Endothelial cell of umbilical vein (primary cell): ENCODE data around the gene CLDN5. TPM values are rescaled to one million over a fixed set of nuclear protein-coding genes. Genes with fewer than 3 reads are reported as not detected.

Experiments
- BruUV-seq: library from RNA; stranded (reverse); fragments of 400-500 nt; replicated peaks from 2 replicates; lab custom pipeline; 2021; lab: Mats Ljungman, UMichigan
- CTCF ChIA-PET: fragments of 300-600, 350-600 bp; sonication (Branson Sonifier 250); formaldehyde crosslinking; loops from one replicate; lab custom pipeline; 2021; ENCODE audit warnings: antibody characterized with exemption, inconsistent platforms; lab: Charles Lee
- POLR2A ChIA-PET: fragments of 300-600, 350-600 bp; sonication (Branson Sonifier 250); formaldehyde crosslinking; loops from one replicate; lab custom pipeline; 2021; ENCODE audit warnings: antibody characterized with exemption, inconsistent platforms; lab: Charles Lee
- DNase-seq: peaks from one replicate; pipeline ENCODE4 v3.0.0-alpha.2; 2011; ENCODE audit warnings: low read depth, low spot score
- FAIRE-seq: peaks from 2 replicates; lab custom pipeline; 2011; peaks lifted over from hg19 to GRCh38; lab: Jason Lieb, UNC
- H2AFZ ChIP-seq: 2 replicates; pipeline ENCODE4 v1.6.0; 2012; ENCODE audit warnings: low read depth, low read length, control low read depth, inconsistent platforms
- H3K27ac ChIP-seq: 2 replicates; pipeline ENCODE4 v1.5.1; 2011; ENCODE audit warnings: low read depth, mild to moderate bottlenecking, control low read depth, low read length, moderate library complexity; ENCODE audit not compliant: insufficient read depth
- H3K27me3 ChIP-seq, 2 experiments: 2 replicates each; pipeline versions ENCODE4 v1.6.0 to v1.6.1; 2011; ENCODE audit warnings: low read length in 2 of 2, mixed read lengths in 1 of 2; ENCODE audit not compliant: control insufficient read depth in 2 of 2, insufficient read depth in 2 of 2
- H3K36me3 ChIP-seq, 2 experiments: 2 replicates in 1 of 2; 3 replicates in 1 of 2; pipeline ENCODE4 v1.5.1; 2011; ENCODE audit warnings: low read length in 2 of 2, mild to moderate bottlenecking in 1 of 2, moderate library complexity in 1 of 2; ENCODE audit not compliant: control insufficient read depth in 2 of 2, insufficient read depth in 2 of 2; ENCODE audit errors: extremely low read depth in 1 of 2
- H3K4me1 ChIP-seq: 3 replicates; pipeline ENCODE4 v1.5.1; 2011; ENCODE audit warnings: mild to moderate bottlenecking, low read length; ENCODE audit not compliant: control insufficient read depth, insufficient read depth; ENCODE audit errors: extremely low read depth
- H3K4me2 ChIP-seq: 2 replicates; pipeline ENCODE4 v1.6.1; 2011; ENCODE audit warnings: low read length, control low read depth, mixed read lengths; ENCODE audit not compliant: insufficient read depth
- H3K4me3 ChIP-seq, 3 experiments: fragments of 200-600 bp in 1 of 3; sonication (generic), shearing (Covaris generic) in 1 of 3; replicated peaks in 1 of 3; 2 replicates each; pipeline ENCODE4 v1.5.1; 2011 to 2016; ENCODE audit warnings: control low read depth in 3 of 3, low read length in 3 of 3, mild to moderate bottlenecking in 2 of 3, inconsistent platforms in 1 of 3, low read depth in 1 of 3, moderate library complexity in 1 of 3; ENCODE audit not compliant: insufficient read depth in 1 of 3
- H3K79me2 ChIP-seq: 2 replicates; pipeline ENCODE4 v1.6.0; 2012; ENCODE audit warnings: low read length, inconsistent platforms; ENCODE audit not compliant: control insufficient read depth, insufficient read depth
- H3K9ac ChIP-seq: replicated peaks from 2 replicates; pipeline ENCODE3; 2011; ENCODE audit warnings: low read length, control low read depth; ENCODE audit not compliant: insufficient read depth; ENCODE audit errors: extremely low read depth
- H3K9me1 ChIP-seq: replicated peaks from 3 replicates; pipeline ENCODE4 v1.6.0; 2011; ENCODE audit warnings: mild to moderate bottlenecking, low read length; ENCODE audit not compliant: control insufficient read depth, insufficient read depth; ENCODE audit errors: extremely low read depth
- H3K9me3 ChIP-seq: replicated peaks from 2 replicates; pipeline ENCODE4 v1.5.1; 2012; ENCODE audit warnings: low read length, inconsistent platforms; ENCODE audit not compliant: control insufficient read depth, insufficient read depth
- H4K20me1 ChIP-seq: replicated peaks from 2 replicates; pipeline ENCODE3; 2011; ENCODE audit warnings: mild to moderate bottlenecking, low read length; ENCODE audit not compliant: control insufficient read depth, insufficient read depth; ENCODE audit errors: extremely low read depth
- CTCF ChIP-seq, 2 donors: IDR thresholded peaks; 1 replicate in 1 of 2; 2 replicates in 1 of 2; pipeline ENCODE4 v1.5.1; 2011; ENCODE audit warnings: low read length in 2 of 2, mild to moderate bottlenecking in 2 of 2, moderate library complexity in 2 of 2, control low read depth in 1 of 2, inconsistent platforms in 1 of 2, low read depth in 1 of 2; ENCODE audit not compliant: insufficient read depth in 1 of 2; ENCODE audit errors: extremely low read depth in 1 of 2
- EZH2 ChIP-seq: IDR thresholded peaks from 2 replicates; pipeline ENCODE4 v1.6.1; 2012; ENCODE audit warnings: borderline replicate concordance, low read depth, mild to moderate bottlenecking, moderate library complexity, low read length, inconsistent platforms; ENCODE audit not compliant: severe bottlenecking
- GATA2 ChIP-seq: IDR thresholded peaks from 2 replicates; pipeline ENCODE4 v1.7.0; 2011; ENCODE audit warnings: low read depth, mild to moderate bottlenecking, moderate library complexity, mixed read lengths, low read length; ENCODE audit not compliant: insufficient read length, insufficient read depth
- JUN ChIP-seq: IDR thresholded peaks from 2 replicates; pipeline ENCODE4 v1.6.1; 2011; ENCODE audit warnings: borderline replicate concordance, low read depth; ENCODE audit not compliant: insufficient read length, insufficient read depth
- MAX ChIP-seq: IDR thresholded peaks from 2 replicates; pipeline ENCODE4 v1.6.1; 2011; ENCODE audit not compliant: insufficient read depth, insufficient read length
- MYC ChIP-seq: IDR thresholded peaks from one replicate; pipeline ENCODE4 v1.6.1; 2011; ENCODE audit warnings: mild to moderate bottlenecking, low read depth, low read length
- POLR2AphosphoS5 ChIP-seq: IDR thresholded peaks from 2 replicates; pipeline ENCODE4 v1.6.1; 2012; ENCODE audit warnings: low read depth, mild to moderate bottlenecking, control low read depth, low read length, moderate library complexity; ENCODE audit not compliant: insufficient read depth
- dilution Hi-C: fragments of 300-500 bp; cut with MboI; formaldehyde crosslinking; loops from one replicate; pipeline ENCODE4 v1.15.0; 2019; ENCODE audit warnings: low sequenced_read_pairs; ENCODE audit not compliant: extremely low pct_ligation_motif_present
- intact Hi-C: fragments of 100-400 bp; cut with micrococcal nuclease; formaldehyde crosslinking; loops from one replicate; pipeline ENCODE4 v1.10.0; 2022
- polyA plus RNA-seq, 4 experiments: library from polyadenylated mRNA; depleted of rRNA in 3 of 4; stranded (reverse) in 3 of 4; unstranded in 1 of 4; fragments of >200 nt; gene quantifications; 2 replicates each; pipeline versions ENCODE4 v1.2.1 to v1.2.3, GENCODE V29; 2011 to 2012; ENCODE audit warnings: missing spikeins in 1 of 4
- total RNA-seq: library from RNA; stranded (reverse); gene quantifications from 2 replicates; pipeline ENCODE4 v1.2.3, GENCODE V29; 2021

The CLDN5 gene
- total and polyA plus RNA-seq, 2 donors (not counting 3 experiments of a cell fraction or from before 2014, with no cell fraction given): 198 to 252 TPM

DNA sequence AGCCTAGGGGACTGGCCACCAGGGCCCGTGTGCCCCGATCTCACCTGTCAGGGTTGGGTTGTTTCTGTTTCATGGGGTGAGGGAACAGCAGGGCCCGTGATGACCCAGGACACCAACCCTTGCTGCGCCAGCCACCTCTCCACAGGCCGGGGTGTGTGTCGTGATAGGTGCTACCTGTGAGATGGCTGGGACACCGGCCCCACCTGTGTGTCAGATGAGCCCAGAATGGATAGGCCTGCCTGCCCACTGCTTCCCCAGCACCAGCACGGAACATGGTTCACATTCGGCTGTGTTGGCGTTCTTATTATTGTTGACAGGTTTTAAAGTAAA, 7.1 kb downstream of the CLDN5 start:
- no TSS peak for BruUV-seq
- Histone ChIP-seq H3K9me1 (no peaks in the 10 kb centered on the region), H3K79me2 (peaks cover 8% of the 10 kb centered on the region), H3K36me3 (peaks cover 0 to 2% of the 10 kb centered on the region in 2 experiments), H3K27ac (no peak overlapping the region), H4K20me1 (no peaks in the 10 kb centered on the region), H3K9ac (no peak overlapping the region), H3K4me3 (no peak overlapping the region), H3K9me3 (no peaks in the 10 kb centered on the region), H3K27me3 (no peaks in the 10 kb centered on the region), H3K4me1 (peaks cover 8% of the 10 kb centered on the region), H3K4me2 (no peak overlapping the region), H2AFZ (no peak overlapping the region)
- no peak for TF ChIP-seq GATA2
- no peak for TF ChIP-seq JUN
- no peak for TF ChIP-seq MYC
- no peak for TF ChIP-seq CTCF (IDR thresholded peaks at IDR 0.05; ENCODE audit: extremely low read depth in 1 of 2, insufficient read depth in 1 of 2, low read depth in 1 of 2, low read length in 2 of 2)
- no peak for TF ChIP-seq EZH2
- no peak for TF ChIP-seq MAX
- no peak for TF ChIP-seq POLR2AphosphoS5
- DNase-seq (no peak), FAIRE-seq (no peak)
- dilution Hi-C loops (no loop called here), intact Hi-C loops (no loop called here)
- ChIA-PET POLR2A (no interaction called here), CTCF (interaction anchor here (2.1 kb wide), 1 partner anchor 113 kb away, joined by 16 read pairs; no protein-coding TSS in a partner anchor)
